Left cardiac atrium (tissue), 4 donors: ENCODE results near the gene RETREG3. TPM values are rescaled to one million over a fixed set of nuclear protein-coding genes. Genes with fewer than 3 reads are reported as not detected.
"Not testable (repeated sequence)": the region's sequence is repeated elsewhere in the genome, so short reads cannot be mapped to it uniquely, and the experiment has no call there.

Experiments used
- ATAC-seq, 2 donors: fragments of 200-7000 bp; cut with Tn5 transposase; one replicate each; pipeline ENCODE4 v1.9.1; 2020; ENCODE audit warnings: mild to moderate bottlenecking in 2 of 2, moderate library complexity in 2 of 2
- DNase-seq: peaks from one replicate; pipeline ENCODE4 v3.0.0-alpha.2; 2020
- intact Hi-C, 2 donors: fragments of 100-400 bp; cut with DNase I; formaldehyde crosslinking; loops; one replicate each; pipeline versions ENCODE4 v1.14.1 to v1.15.1; 2022 to 2023
- total RNA-seq, 2 donors: library from RNA; stranded (reverse); fragmentation: NEBNext Ultra II Directional; extraction: Animal tissue kit (Norgen Biotek cat#: 25700); gene quantifications; one replicate each; pipeline ENCODE4 v1.2.1, GENCODE V29; 2021
- donor health status: DM: no; HTN: yes; CAD: no.
- donor health status: DM: no; HTN: yes; CAD: no; lungs with severe emphysema.
- donor health status: DM: yes; HTN: yes; CAD: no.
- donor health status: Dilated cardiomyopathy.

RETREG3 gene
- total RNA-seq, 2 donors from 2014 or later: 26.0 to 26.1 TPM

DNA sequence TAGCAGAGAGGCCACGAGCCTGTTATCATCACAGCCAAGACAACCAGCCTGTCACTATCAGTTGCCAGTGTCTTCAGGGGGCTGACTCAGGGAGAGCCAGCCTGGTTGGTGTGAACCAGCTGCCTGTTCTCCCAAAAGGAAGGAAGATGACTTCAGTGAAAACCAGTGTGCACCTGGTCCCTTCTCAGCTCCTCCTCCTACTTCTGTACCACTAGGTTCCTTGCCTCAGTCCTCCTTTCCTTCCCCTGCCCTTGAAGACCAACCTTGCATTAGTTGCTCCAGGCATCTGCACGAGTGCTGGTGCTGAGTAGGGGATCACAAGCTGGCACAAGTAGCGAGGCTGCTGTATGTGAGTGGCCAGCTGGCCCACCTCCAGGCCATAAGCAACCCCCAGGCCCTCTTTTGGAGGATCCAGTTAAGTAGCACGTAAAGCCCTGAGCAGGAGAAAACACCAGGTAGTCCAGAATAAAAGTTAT lies 8.8 kb upstream of the RETREG3 start:
- ATAC-seq (peak in 1 of 2 donors; percentile 9), DNase-seq (no peak)
- intact Hi-C loops: loop anchor here in 1 of 2 donors (5.0 kb wide), 1 partner anchor 34 kb away; no protein-coding TSS in a partner anchor

DNA sequence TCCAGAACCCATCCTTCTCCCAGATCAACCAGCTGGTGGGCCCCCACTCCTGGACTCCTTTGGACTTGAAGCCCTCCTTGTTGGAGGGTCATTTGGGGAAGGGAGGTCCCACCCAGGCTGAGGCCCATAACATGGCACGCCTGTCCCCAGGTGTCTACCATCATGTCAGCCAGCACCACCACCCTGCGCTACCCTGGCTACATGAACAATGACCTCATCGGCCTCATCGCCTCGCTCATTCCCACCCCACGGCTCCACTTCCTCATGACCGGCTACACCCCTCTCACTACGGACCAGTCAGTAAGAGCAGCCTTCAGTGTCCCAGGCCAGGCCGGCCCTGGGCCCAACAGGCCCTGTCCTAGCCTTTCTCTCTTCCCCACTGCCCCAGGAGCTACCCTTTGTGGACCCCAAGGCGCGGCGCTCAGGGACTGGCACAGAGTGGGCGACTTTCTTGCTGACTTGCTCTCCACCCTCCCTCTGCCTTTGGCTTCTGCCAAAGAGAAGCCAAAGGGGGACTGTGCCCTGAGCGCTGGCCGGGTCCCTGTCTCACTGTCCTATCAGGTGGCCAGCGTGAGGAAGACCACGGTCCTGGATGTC lies 4.6 kb upstream of the RETREG3 start:
- no peak for DNase-seq
- intact Hi-C loops: no loop called here
- no peak for ATAC-seq

GRCh38 chr17:42612013-42612412 lies 2.8 kb upstream of the RETREG3 start:
- no peak for ATAC-seq
- intact Hi-C loops: no loop called here
- DNase-seq: no peak

DNA sequence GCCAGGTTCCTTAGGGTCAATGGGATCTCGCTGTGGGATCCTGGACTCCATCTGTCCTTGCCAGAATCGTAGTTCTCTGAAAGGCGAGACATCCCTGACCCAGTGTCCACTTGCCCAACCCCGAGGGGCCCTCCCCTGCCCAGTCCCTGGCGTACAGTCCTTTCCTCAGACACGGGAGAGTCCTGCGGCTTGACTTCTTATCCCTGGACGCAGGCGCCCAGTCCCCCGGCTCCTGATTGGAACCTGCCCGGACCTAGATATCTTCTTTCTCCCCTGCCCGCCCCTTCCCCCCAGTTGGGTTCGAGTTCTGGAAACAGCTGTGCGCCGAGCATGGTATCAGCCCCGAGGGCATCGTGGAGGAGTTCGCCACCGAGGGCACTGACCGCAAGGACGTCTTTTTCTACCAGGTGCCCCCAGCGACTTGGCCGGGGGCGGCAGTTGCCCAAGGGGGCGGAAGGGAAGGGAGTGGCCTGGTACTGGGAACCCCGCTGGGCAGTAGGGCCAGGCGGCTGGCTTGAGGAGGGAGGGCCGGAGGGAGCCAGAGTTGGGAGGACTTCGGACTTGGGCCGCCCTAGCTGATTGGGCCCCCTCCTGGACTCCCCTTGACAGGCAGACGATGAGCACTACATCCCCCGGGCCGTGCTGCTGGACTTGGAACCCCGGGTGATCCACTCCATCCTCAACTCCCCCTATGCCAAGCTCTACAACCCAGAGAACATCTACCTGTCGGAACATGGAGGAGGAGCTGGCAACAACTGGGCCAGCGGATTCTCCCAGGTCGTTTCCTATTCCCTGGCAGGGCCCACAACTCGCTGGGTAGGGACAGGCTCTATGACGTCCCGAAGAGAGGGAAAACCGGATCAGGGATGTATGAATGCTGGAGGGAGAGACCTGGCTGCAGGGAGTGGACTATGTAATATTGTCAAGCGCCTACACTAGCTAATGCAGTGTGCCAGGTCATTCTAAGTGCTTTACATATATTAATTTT lies 934 bp upstream of the RETREG3 start:
- DNase-seq: not testable (repeated sequence)
- peak; percentile 38 to 49 for ATAC-seq
- intact Hi-C loops: loop anchor here in 1 of 2 donors (2.0 to 5.0 kb wide), 2 partner anchors 31 to 72 kb away; partner anchors contain the start of genes CCR10 and CNTNAP1

DNA sequence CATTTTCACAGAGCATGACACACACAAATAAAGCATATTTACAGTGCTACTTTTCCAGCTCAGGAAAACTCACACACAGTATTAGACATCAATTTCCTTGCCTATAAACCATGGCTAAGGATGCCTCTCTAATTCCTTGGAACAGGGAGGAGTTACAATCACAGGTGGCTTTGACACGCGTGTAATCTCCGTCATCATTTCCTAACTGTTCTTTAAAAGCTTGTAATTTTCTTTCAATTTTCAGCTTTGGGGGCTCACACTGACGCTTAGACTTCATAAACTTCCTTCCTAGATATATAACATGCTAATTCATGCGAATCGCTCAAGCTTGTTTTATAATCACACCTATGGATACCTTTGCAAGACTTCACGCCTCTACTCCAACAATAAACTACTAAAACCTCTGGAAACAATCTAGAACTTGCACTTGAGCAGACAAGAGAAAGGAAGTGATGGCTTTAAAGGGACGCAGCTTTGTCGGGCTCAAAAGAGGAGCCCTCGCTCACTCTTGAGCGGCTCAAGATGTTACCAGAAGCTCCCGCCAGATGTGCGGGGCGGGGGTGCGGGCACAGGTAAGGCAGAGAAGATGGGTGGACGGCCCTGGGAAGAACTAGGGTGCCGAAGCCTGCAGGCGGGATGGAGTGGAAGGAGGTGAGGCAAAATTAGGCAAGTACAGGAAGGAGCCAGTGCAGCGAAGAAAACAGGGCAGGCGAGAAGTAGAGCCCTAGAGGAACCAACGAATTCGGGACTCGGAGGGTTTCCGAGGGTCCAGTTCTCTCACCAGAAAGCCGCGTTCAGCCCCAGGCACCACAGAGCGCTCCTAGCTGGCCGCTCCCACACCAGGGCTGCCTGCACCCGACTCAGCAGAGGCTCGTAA lies 631 bp downstream of the RETREG3 start:
- intact Hi-C loops: loop anchor here in 1 of 2 donors (2.0 to 5.0 kb wide), 2 partner anchors 30 to 74 kb away; partner anchors contain the start of genes CCR10 and CNTNAP1
- DNase-seq: peak; percentile 27
- ATAC-seq: peak; percentile 62 to 74

GRCh38 chr17:42607769-42608168 lies 1.4 kb downstream of the RETREG3 start:
- intact Hi-C loops: loop anchor here in 1 of 2 donors (2.0 to 5.0 kb wide), 2 partner anchors 29 to 75 kb away; partner anchors contain the start of genes CCR10 and CNTNAP1
- DNase-seq (no peak), ATAC-seq (no peak)

- DNase-seq (no peak), ATAC-seq (no peak)
- intact Hi-C loops: no loop called here
These were observed 5.9 kb downstream of the RETREG3 start for GRCh38 chr17:42603318-42603717.

- peak in 1 of 2 donors; percentile 70 for ATAC-seq
- no peak for DNase-seq
These were observed 10.3 kb downstream of the RETREG3 start for GRCh38 chr17:42598905-42599304.

GRCh38 chr17:42596386-42596785 lies 12.8 kb downstream of the RETREG3 start:
- ATAC-seq (no peak), DNase-seq (no peak)
- intact Hi-C loops: no loop called here

More at GRCh38 chr17:42598905-42599304, 10.3 kb downstream of the RETREG3 start:
- intact Hi-C loops: no loop called here

- no peak for ATAC-seq
- DNase-seq: no peak
- intact Hi-C loops: no loop called here
These were observed 17.8 kb downstream of the RETREG3 start for GRCh38 chr17:42591411-42591810.

DNA sequence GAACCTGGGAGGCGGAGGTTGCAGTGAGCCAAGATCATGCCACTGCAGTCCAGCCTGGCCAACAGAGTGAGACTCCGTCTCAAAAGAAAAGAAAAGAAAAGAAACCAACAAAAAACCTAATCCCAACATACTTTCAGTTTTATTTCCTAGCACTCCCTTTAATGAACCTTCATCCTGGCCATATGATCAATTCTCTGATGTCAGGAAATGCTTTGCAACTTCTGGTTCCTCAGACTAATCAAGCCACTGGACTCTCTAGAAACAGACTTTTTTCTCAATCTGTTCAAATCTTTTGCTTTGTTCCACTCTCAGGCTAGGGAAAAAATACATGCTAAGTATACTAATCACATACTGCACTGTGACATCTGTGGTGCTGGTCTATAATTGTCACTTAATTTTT lies 18.3 kb downstream of the RETREG3 start:
- ATAC-seq: no peak
- no peak for DNase-seq
- intact Hi-C loops: no loop called here

- DNase-seq (no peak), ATAC-seq (no peak)
- intact Hi-C loops: loop anchor here in 1 of 2 donors (10.0 kb wide), 1 partner anchor 98 kb away; the partner anchor contains the start of genes CCR10 and CNTNAP1
These were observed 22.5 kb downstream of the RETREG3 start for GRCh38 chr17:42586514-42587230.

- ATAC-seq (peak in 1 of 2 donors; percentile 87), DNase-seq (no peak)
- intact Hi-C loops: loop anchor here in 1 of 2 donors (10.0 kb wide), 1 partner anchor 99 kb away; the partner anchor contains the start of genes CCR10 and CNTNAP1
These were observed 23.8 kb downstream of the RETREG3 start for GRCh38 chr17:42585353-42585752.

DNA sequence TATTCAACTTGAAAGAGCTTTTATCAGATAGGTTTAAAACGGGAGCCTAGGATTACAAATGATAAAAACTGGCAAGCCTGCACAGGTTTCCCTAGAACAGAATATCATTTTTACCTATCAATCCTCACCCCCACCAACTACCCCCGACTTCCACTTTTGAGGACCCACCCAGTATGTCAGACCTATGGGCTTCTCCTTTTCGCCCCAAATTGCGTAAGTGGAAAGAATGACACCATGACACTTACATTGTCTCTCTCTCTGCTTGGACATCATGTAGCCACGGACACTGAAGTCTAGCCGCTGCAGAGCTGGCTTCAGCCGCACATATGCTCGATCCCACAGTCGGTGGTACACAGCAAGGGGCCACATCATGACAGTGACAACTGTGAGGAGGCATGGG lies 24.3 kb downstream of the RETREG3 start:
- DNase-seq (no peak), ATAC-seq (no peak)
- intact Hi-C loops: loop anchor here in 1 of 2 donors (10.0 kb wide), 1 partner anchor 100 kb away; the partner anchor contains the start of genes CCR10 and CNTNAP1

DNA sequence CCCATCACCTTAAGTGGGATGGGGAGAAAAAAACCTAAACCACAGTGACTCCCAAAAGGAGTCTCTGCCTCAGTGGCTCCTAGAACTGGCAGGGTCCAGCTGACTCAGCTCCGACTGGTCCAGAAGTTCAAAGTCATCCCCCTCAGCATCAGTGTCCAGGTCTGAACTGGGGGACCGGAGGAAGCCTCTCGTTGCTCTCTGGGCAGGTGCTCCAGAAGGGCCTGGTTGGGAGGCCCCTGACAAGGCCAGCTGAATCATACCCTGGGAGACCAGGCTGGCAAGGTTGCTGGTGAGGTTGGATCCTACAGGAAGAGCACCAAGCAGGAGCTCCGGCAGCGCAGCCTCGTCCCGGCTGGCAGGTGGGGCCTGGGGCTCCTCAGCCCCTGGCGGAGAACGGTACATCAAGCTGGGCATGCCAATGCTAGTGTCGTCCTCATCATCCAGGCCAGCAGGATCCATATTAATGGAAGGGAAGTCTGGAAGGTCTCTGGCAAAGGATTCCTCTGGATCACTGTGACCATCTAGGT lies 27.4 kb downstream of the RETREG3 start:
- DNase-seq: no peak
- ATAC-seq: no peak
- intact Hi-C loops: loop anchor here in 1 of 2 donors (10.0 kb wide), 1 partner anchor 103 kb away; the partner anchor contains the start of genes CCR10 and CNTNAP1

GRCh38 chr17:42579794-42580551 lies 29.2 kb downstream of the RETREG3 start:
- ATAC-seq (no peak), DNase-seq (no peak)
- intact Hi-C loops: loop anchor here (2.0 to 10.0 kb wide), 4 partner anchors 29 to 182 kb away; partner anchors contain the start of genes CCR10 (in 1 of the 2), CNTNAP1 (in 1 of the 2), PLEKHH3 (in 1 of the 2) and RAMP2 (in 1 of the 2)
